NT2/D1 (cell line): ENCODE results near the gene ZNF358.

Experiments
- SUZ12 ChIP-seq: IDR thresholded peaks from 2 replicates; pipeline ENCODE4 v1.6.1; 2011; ENCODE audit not compliant: insufficient read length, insufficient read depth; ENCODE audit errors: extremely low read depth
- YY1 ChIP-seq: IDR thresholded peaks from 2 replicates; pipeline ENCODE4 v1.6.1; 2011; ENCODE audit not compliant: insufficient read length, insufficient read depth
- ZNF274 ChIP-seq: IDR thresholded peaks from 2 replicates; pipeline ENCODE4 v1.6.1; 2011; ENCODE audit warnings: mild to moderate bottlenecking, low read depth, low read length

DNA sequence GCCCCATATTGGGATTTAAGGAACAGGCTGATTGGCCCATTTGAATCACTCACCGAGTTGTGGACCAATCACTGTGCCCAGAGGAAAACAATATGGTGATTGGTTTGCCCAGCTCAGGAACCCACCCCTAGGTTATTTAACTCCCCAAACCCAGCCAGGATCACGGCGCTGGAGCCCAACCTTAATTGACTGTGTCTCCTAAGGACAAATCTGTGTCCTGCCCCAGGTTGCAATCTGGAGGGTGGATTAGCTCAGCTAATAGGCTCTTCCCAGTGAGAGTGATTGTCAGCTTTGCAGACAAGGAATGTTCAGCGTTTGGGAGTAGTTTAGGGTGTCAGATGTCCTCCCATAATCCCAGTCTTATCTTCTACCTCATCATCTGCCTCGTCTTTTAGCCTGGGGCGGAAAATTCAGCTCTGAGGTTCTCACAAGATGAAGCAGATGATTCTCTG lies 3.5 kb upstream of the ZNF358 start:
- TF ChIP-seq YY1, result no peak
- TF ChIP-seq ZNF274, result no peak
- TF ChIP-seq SUZ12, result no peak
